ENCODE measurements around the gene LMF1. TPM values are rescaled to one million over a fixed set of nuclear protein-coding genes. Genes with fewer than 3 reads are reported as not detected.

LMF1 gene
- total and polyA plus RNA-seq, 2 donors (not counting 1 experiment from before 2014, with no cell fraction given) = 36.4 to 63.2 TPM

GRCh38 chr16:931171-931570, 39.6 kb downstream of the LMF1 start:
- TF ChIP-seq CTCF (IDR thresholded peaks at IDR 0.05) (no peak), EZH2 (IDR thresholded peaks at IDR 0.05; ENCODE audit: borderline replicate concordance, insufficient read depth, low read depth, low read length, poor library complexity, severe bottlenecking) (no peak)
- peaks cover 2% of the 10 kb centered on the region for H3K9me3 Mint-ChIP-seq (ENCODE audit: insufficient read depth)
- no peak overlapping the region for H3K4me3 Mint-ChIP-seq
- no peaks in the 10 kb centered on the region for H3K27me3 Mint-ChIP-seq
- H3K79me2 ChIP-seq (ENCODE audit: control insufficient read depth, insufficient read depth, low read length) = no peaks in the 10 kb centered on the region
- no peak overlapping the region for H3K4me3 ChIP-seq (ENCODE audit: control extremely low read depth in 1 of 5, extremely low read depth in 1 of 5, insufficient read depth in 1 of 5, low read depth in 2 of 5, low read length in 4 of 5)
- H3K4me1 Mint-ChIP-seq = no peaks in the 10 kb centered on the region
- no peak overlapping the region for H3K27ac ChIP-seq (ENCODE audit: low read length in 2 of 2)
- no peaks in the 10 kb centered on the region for H4K20me1 ChIP-seq (ENCODE audit: control insufficient read depth, insufficient read depth, low read length, poor library complexity, severe bottlenecking)
- peaks cover 0 to 17% (median 0%) of the 10 kb centered on the region in 3 donors for H3K9me3 ChIP-seq (ENCODE audit: control extremely low read depth in 1 of 3, control insufficient read depth in 2 of 3, insufficient read depth in 1 of 3, low read length in 2 of 3)
- intact Hi-C loops (cut with micrococcal nuclease) = no loop called here
- no peak overlapping the region for H3K27ac Mint-ChIP-seq
- POLR2A ChIA-PET = no interaction called here
- H3K4me2 ChIP-seq (replicated peaks; ENCODE audit: low read depth, low read length, poor library complexity, severe bottlenecking) = no peak overlapping the region
- WGBS (ENCODE audit: insufficient coverage) = 97% methylated on average over 18 of the region's 21 CpGs
- H3K4me1 ChIP-seq (ENCODE audit: control insufficient read depth in 2 of 2, insufficient read depth in 2 of 2, low read length in 2 of 2) = no peaks in the 10 kb centered on the region
- no peak overlapping the region for H2AFZ ChIP-seq (ENCODE audit: insufficient read depth, low read depth, low read length, poor library complexity, severe bottlenecking)
- DNase-seq (no peak), ATAC-seq (ENCODE audit: low read depth) (no peak)
- peaks cover 0 to 11% of the 10 kb centered on the region in 2 experiments for H3K36me3 ChIP-seq (replicated peaks in 1 of 2; ENCODE audit: control extremely low read depth in 1 of 2, control insufficient read depth in 1 of 2, extremely low read depth in 1 of 2, insufficient read depth in 2 of 2, low read length in 1 of 2)
- no peak overlapping the region for H3K9ac ChIP-seq (ENCODE audit: low read length)
- no peaks in the 10 kb centered on the region for H3K27me3 ChIP-seq (replicated peaks in 1 of 4; ENCODE audit: control extremely low read depth in 1 of 4, control insufficient read depth in 3 of 4, insufficient read depth in 4 of 4, low read length in 3 of 4)
- CTCF ChIA-PET = no interaction called here

GRCh38 chr16:930511-930910, 40.3 kb downstream of the LMF1 start:
- no peak for ATAC-seq (ENCODE audit: low read depth)
- no peaks in the 10 kb centered on the region for H3K27me3 ChIP-seq (replicated peaks in 1 of 4; ENCODE audit: control extremely low read depth in 1 of 4, control insufficient read depth in 3 of 4, insufficient read depth in 4 of 4, low read length in 3 of 4)
- intact Hi-C loops (cut with micrococcal nuclease) = no loop called here
- no peak overlapping the region for H3K4me2 ChIP-seq (replicated peaks; ENCODE audit: low read depth, low read length, poor library complexity, severe bottlenecking)
- H4K20me1 ChIP-seq (ENCODE audit: control insufficient read depth, insufficient read depth, low read length, poor library complexity, severe bottlenecking) = no peaks in the 10 kb centered on the region
- H3K36me3 ChIP-seq (replicated peaks in 1 of 2; ENCODE audit: control extremely low read depth in 1 of 2, control insufficient read depth in 1 of 2, extremely low read depth in 1 of 2, insufficient read depth in 2 of 2, low read length in 1 of 2) = peaks cover 0 to 11% of the 10 kb centered on the region in 2 experiments
- CTCF ChIA-PET = no interaction called here
- H3K9me3 Mint-ChIP-seq (ENCODE audit: insufficient read depth) = peaks cover 3% of the 10 kb centered on the region
- DNase-seq = no peak
- H3K4me3 ChIP-seq (ENCODE audit: control extremely low read depth in 1 of 5, extremely low read depth in 1 of 5, insufficient read depth in 1 of 5, low read depth in 2 of 5, low read length in 4 of 5) = no peak overlapping the region
- no peaks in the 10 kb centered on the region for H3K4me1 Mint-ChIP-seq
- H3K27ac ChIP-seq (ENCODE audit: low read length in 2 of 2) = no peak overlapping the region
- POLR2A ChIA-PET = no interaction called here
- H3K79me2 ChIP-seq (ENCODE audit: control insufficient read depth, insufficient read depth, low read length) = no peaks in the 10 kb centered on the region
- H3K4me3 Mint-ChIP-seq = no peak overlapping the region
- H3K27ac Mint-ChIP-seq = no peak overlapping the region
- no peak overlapping the region for H3K9ac ChIP-seq (ENCODE audit: low read length)
- H3K4me1 ChIP-seq (ENCODE audit: control insufficient read depth in 2 of 2, insufficient read depth in 2 of 2, low read length in 2 of 2) = no peaks in the 10 kb centered on the region
- H2AFZ ChIP-seq (ENCODE audit: insufficient read depth, low read depth, low read length, poor library complexity, severe bottlenecking) = no peak overlapping the region
- WGBS (ENCODE audit: insufficient coverage) = 97% methylated on average over 16 of the region's 17 CpGs
- TF ChIP-seq CTCF (IDR thresholded peaks at IDR 0.05) (no peak), EZH2 (IDR thresholded peaks at IDR 0.05; ENCODE audit: borderline replicate concordance, insufficient read depth, low read depth, low read length, poor library complexity, severe bottlenecking) (no peak)
- H3K27me3 Mint-ChIP-seq = no peaks in the 10 kb centered on the region
- peaks cover 0 to 22% (median 0%) of the 10 kb centered on the region in 3 donors for H3K9me3 ChIP-seq (ENCODE audit: control extremely low read depth in 1 of 3, control insufficient read depth in 2 of 3, insufficient read depth in 1 of 3, low read length in 2 of 3)

Measured in B cell (primary cell).